Liver (tissue), 9 donors: ENCODE results near the gene EVPL. TPM values are rescaled to one million over a fixed set of nuclear protein-coding genes. Genes with fewer than 3 reads are reported as not detected.

Source experiments
- DNase-seq: peaks from one replicate; pipeline ENCODE4 v3.0.0-alpha.2; 2017; ENCODE audit warnings: low spot score
- H3K27ac ChIP-seq, 2 donors: one replicate each; pipeline ENCODE4 v1.7.0; 2013; ENCODE audit warnings: inconsistent platforms in 2 of 2, low read length in 2 of 2, control low read depth in 1 of 2, low read depth in 1 of 2, mild to moderate bottlenecking in 1 of 2
- H3K27me3 ChIP-seq, 4 donors: one replicate each; pipeline versions ENCODE4 v1.6.1 to v1.7.0; 2013; ENCODE audit warnings: low read length in 3 of 4, inconsistent platforms in 1 of 4, mild to moderate bottlenecking in 1 of 4, moderate library complexity in 1 of 4; ENCODE audit not compliant: control insufficient read depth in 4 of 4, insufficient read depth in 4 of 4
- H3K36me3 ChIP-seq, 4 donors: one replicate each; pipeline versions ENCODE4 v1.6.1 to v1.7.0; 2013; ENCODE audit warnings: low read length in 3 of 4, mild to moderate bottlenecking in 3 of 4, low read depth in 1 of 4, moderate library complexity in 1 of 4; ENCODE audit not compliant: control insufficient read depth in 4 of 4, insufficient read depth in 3 of 4
- H3K4me1 ChIP-seq, 4 donors: one replicate each; pipeline versions ENCODE4 v1.6.1 to v1.7.0; 2013; ENCODE audit warnings: low read length in 3 of 4, mild to moderate bottlenecking in 3 of 4, moderate library complexity in 1 of 4; ENCODE audit not compliant: control insufficient read depth in 4 of 4, insufficient read depth in 4 of 4
- H3K4me3 ChIP-seq, 3 donors: one replicate each; pipeline versions ENCODE4 v1.6.1 to v1.7.0; 2013; ENCODE audit warnings: low read length in 3 of 3, control low read depth in 1 of 3, low read depth in 1 of 3, mild to moderate bottlenecking in 1 of 3
- H3K9ac ChIP-seq, 2 donors: one replicate each; pipeline ENCODE4 v1.7.0; 2013; ENCODE audit warnings: low read length in 2 of 2, mild to moderate bottlenecking in 2 of 2, moderate library complexity in 2 of 2, control low read depth in 1 of 2, low read depth in 1 of 2
- H3K9me3 ChIP-seq, 4 donors: one replicate each; pipeline versions ENCODE4 v1.6.1 to v1.7.0; 2013; ENCODE audit warnings: low read length in 3 of 4; ENCODE audit not compliant: control insufficient read depth in 4 of 4
- FOXA2 ChIP-seq: IDR thresholded peaks from 2 replicates; pipeline ENCODE4 v1.6.1; 2016; ENCODE audit warnings: antibody characterized with exemption
- HNF4A ChIP-seq, 2 donors: conservative IDR thresholded peaks; 2 replicates each; pipeline ENCODE4 v1.6.1; 2016; ENCODE audit warnings: antibody characterized with exemption in 2 of 2, mild to moderate bottlenecking in 2 of 2
- HNF4G ChIP-seq: IDR thresholded peaks from 2 replicates; pipeline ENCODE4 v1.6.1; 2016; ENCODE audit warnings: antibody characterized with exemption
- RAD21 ChIP-seq, 2 donors: IDR thresholded peaks; 2 replicates each; pipeline ENCODE4 v1.6.1; 2016; ENCODE audit warnings: antibody characterized with exemption in 2 of 2, mild to moderate bottlenecking in 2 of 2
- RXRA ChIP-seq, 2 donors: IDR thresholded peaks; 2 replicates each; pipeline ENCODE4 v1.6.1; 2017 to 2018; ENCODE audit warnings: antibody characterized with exemption in 2 of 2, mild to moderate bottlenecking in 1 of 2
- SP1 ChIP-seq: IDR thresholded peaks from 2 replicates; pipeline ENCODE4 v1.6.1; 2018; ENCODE audit warnings: antibody characterized with exemption, mild to moderate bottlenecking
- WGBS: extraction: QIAGEN DNeasy Blood & Tissue Kit; methylation state at CpG from one replicate; pipeline ENCODE4 v1.1.7; 2013; 5-methylcytosine and 5-hydroxymethylcytosine counted together
- polyA plus RNA-seq, 2 donors: library from polyadenylated mRNA; stranded (reverse) in 1 of 2; unstranded in 1 of 2; fragments of 200-250 nt in 1 of 2; fragments of >200 nt in 1 of 2; fragmentation: Nextera tagmentation in 1 of 2; extraction: Ambion mirVana in 1 of 2; gene quantifications; one replicate each; pipeline versions ENCODE4 v1.2.1 to v1.2.3, GENCODE V29; 2013 to 2015
- total RNA-seq, 2 donors: library from RNA; depleted of rRNA; stranded (reverse); fragments of >200 nt; gene quantifications; one replicate each; pipeline ENCODE4 v1.2.3, GENCODE V29; 2014
- donor health status: healthy.
- donor health status: healthy.
- donor health status: healthy.
- donor health status: healthy.
- donor health status: healthy.

Gene EVPL
- total and polyA plus RNA-seq, 4 donors, result 0.03 to 0.33 (median 0.21) TPM; not detected in 1

- Histone ChIP-seq H3K9ac (peak overlapping the region in 1 of 2 donors; percentile 3), H3K36me3 (peaks cover 8 to 27% (median 15%) of the 10 kb centered on the region in 4 donors), H3K9me3 (no peaks in the 10 kb centered on the region), H3K4me1 (peaks cover 8 to 34% (median 22%) of the 10 kb centered on the region in 4 donors), H3K27me3 (no peaks in the 10 kb centered on the region), H3K27ac (peak overlapping the region in 1 of 2 donors; percentile 20), H3K4me3 (no peak overlapping the region)
- peak; percentile 18 for TF ChIP-seq SP1
- peak in 1 of 2 donors; percentile 51 for TF ChIP-seq RXRA (IDR thresholded peaks at IDR 0.05)
- TF ChIP-seq RAD21 (IDR thresholded peaks at IDR 0.05), result peak in 1 of 2 donors; percentile 4
- TF ChIP-seq HNF4A (conservative IDR thresholded peaks at IDR 0.05), result peak; percentile 57 to 67
- no peak for TF ChIP-seq FOXA2
- TF ChIP-seq HNF4G, result no peak
- DNase-seq, result no peak
- WGBS, result 33% methylated on average over 8 of the region's 8 CpGs
Observed at GRCh38 chr17:75959051-75959838, 67.9 kb downstream of the EVPL start.

Other genes with a start within 250 kb of the EVPL start
- 10 to 100 TPM; 11.5 to 16.4 TPM for gene UNK, start 242.5 kb downstream of the EVPL start, total RNA-seq
- 1 to 10 TPM; 4.0 to 6.4 TPM for gene UNK, start 242.5 kb downstream of the EVPL start, polyA plus RNA-seq
- 10 to 100 TPM; 10.3 to 22.9 TPM for gene UNC13D, start 182.9 kb downstream of the EVPL start, total RNA-seq
- 1 to 10 TPM; 2.1 to 4.9 TPM for gene UNC13D, start 182.9 kb downstream of the EVPL start, polyA plus RNA-seq
- gene WBP2, start 172.0 kb downstream of the EVPL start, total RNA-seq, result 10 to 100 TPM; 29.0 to 32.5 TPM
- 10 to 100 TPM; 70.7 to 99.4 TPM for gene WBP2, start 172.0 kb downstream of the EVPL start, polyA plus RNA-seq
- 10 to 100 TPM in 1 of 2 donors, 1 to 10 TPM in 1; 6.9 to 15.4 TPM for gene TRIM47, start 148.7 kb downstream of the EVPL start, total RNA-seq
- 10 to 100 TPM; 12.2 to 18.5 TPM for gene TRIM47, start 148.7 kb downstream of the EVPL start, polyA plus RNA-seq
- 1 to 10 TPM; 7.7 to 8.6 TPM for gene TRIM65, start 130.4 kb downstream of the EVPL start, total RNA-seq
- 1 to 10 TPM; 1.5 to 5.3 TPM for gene TRIM65, start 130.4 kb downstream of the EVPL start, polyA plus RNA-seq
- gene MRPL38, start 122.4 kb downstream of the EVPL start, total RNA-seq, result 10 to 100 TPM; 23.0 to 43.9 TPM
- gene MRPL38, start 122.4 kb downstream of the EVPL start, polyA plus RNA-seq, result 10 to 100 TPM; 57.1 to 63.9 TPM
- gene FBF1, start 86.3 kb downstream of the EVPL start, total RNA-seq, result 1 to 10 TPM; 2.3 to 5.6 TPM
- 1 to 10 TPM in 1 of 2 donors, under 1 TPM in 1; 0.39 to 1.2 TPM for gene FBF1, start 86.3 kb downstream of the EVPL start, polyA plus RNA-seq
- 100 to 1,000 TPM in 1 of 2 donors, 10 to 100 TPM in 1; 81.1 to 293 TPM for gene ACOX1, start 48.1 kb downstream of the EVPL start, total RNA-seq
- 10 to 100 TPM; 33.3 to 45.7 TPM for gene ACOX1, start 48.1 kb downstream of the EVPL start, polyA plus RNA-seq
- 10 to 100 TPM; 12.0 to 18.3 TPM for gene TEN1, start 48.1 kb downstream of the EVPL start, total RNA-seq
- 10 to 100 TPM; 14.6 to 30.0 TPM for gene TEN1, start 48.1 kb downstream of the EVPL start, polyA plus RNA-seq
- 1 to 10 TPM; 1.5 to 6.3 TPM for gene CDK3, start 26.5 kb downstream of the EVPL start, total RNA-seq
- gene CDK3, start 26.5 kb downstream of the EVPL start, polyA plus RNA-seq, result 1 to 10 TPM; 2.6 TPM
- 10 to 100 TPM; 22.4 to 36.7 TPM for gene SRP68, start 45.2 kb upstream of the EVPL start, total RNA-seq
- gene SRP68, start 45.2 kb upstream of the EVPL start, polyA plus RNA-seq, result 10 to 100 TPM; 17.7 to 34.9 TPM
- under 1 TPM in 1 of 2 donors, not detected in 1; 0.08 TPM for gene GALR2, start 47.5 kb upstream of the EVPL start, total RNA-seq
- gene GALR2, start 47.5 kb upstream of the EVPL start, polyA plus RNA-seq, result under 1 TPM; 0.14 to 0.22 TPM
- not detected for gene ZACN, start 51.9 kb upstream of the EVPL start, total RNA-seq
- gene ZACN, start 51.9 kb upstream of the EVPL start, polyA plus RNA-seq, result 1 to 10 TPM in 1 of 2 donors, under 1 TPM in 1; 0.35 to 1.9 TPM
- 10 to 100 TPM; 45.3 to 64.8 TPM for gene EXOC7, start 76.5 kb upstream of the EVPL start, total RNA-seq
- gene EXOC7, start 76.5 kb upstream of the EVPL start, polyA plus RNA-seq, result 10 to 100 TPM; 28.0 to 31.1 TPM
- 1 to 10 TPM in 1 of 2 donors, under 1 TPM in 1; under 0.01 to 1.5 TPM for gene FOXJ1, start 113.9 kb upstream of the EVPL start, total RNA-seq
- gene FOXJ1, start 113.9 kb upstream of the EVPL start, polyA plus RNA-seq, result not detected
- 1 to 10 TPM in 1 of 2 donors, under 1 TPM in 1; 0.42 to 2.9 TPM for gene RNF157, start 213.2 kb upstream of the EVPL start, total RNA-seq
- gene RNF157, start 213.2 kb upstream of the EVPL start, polyA plus RNA-seq, result under 1 TPM; 0.50 to 0.82 TPM
- 1 to 10 TPM; 1.7 to 6.5 TPM for gene UBALD2, start 238.0 kb upstream of the EVPL start, total RNA-seq
- 1 to 10 TPM; 1.4 to 5.5 TPM for gene UBALD2, start 238.0 kb upstream of the EVPL start, polyA plus RNA-seq